Regular cardiac myocyte (primary cell): ENCODE results near the gene CD300LD. TPM values are rescaled to one million over a fixed set of nuclear protein-coding genes. Genes with fewer than 3 reads are reported as not detected.

Experiments
- total RNA-seq: library from RNA; depleted of rRNA; stranded (reverse); fragments of >200 nt; gene quantifications from 2 replicates; pipeline ENCODE4 v1.2.3, GENCODE V29; 2014

Gene CD300LD
- total RNA-seq = not detected in 2 replicates

GRCh38 chr17:74592087-74592990 lies at the start of gene CD300LD:
Gene CD300LD, minus strand, starts transcription at chr17:74592283. Its CDS starts 81 bp downstream, at chr17:74592202.

GRCh38 chr17:74623693-74624093 lies 31.6 kb upstream of the CD300LD start, which contains the start of gene CD300E:
Gene CD300E, minus strand, starts transcription at chr17:74623738. Its CDS starts 117 bp downstream, at chr17:74623621.

GRCh38 chr17:74567397-74567796 lies 24.7 kb downstream of the CD300LD start, which contains the start of gene CD300H:
Gene CD300H, minus strand, starts transcription at chr17:74567509.

GRCh38 chr17:74545843-74546230 lies 46.2 kb downstream of the CD300LD start, which contains the start of gene CD300C:
Gene CD300C, minus strand, starts transcription at chr17:74546115. Its CDS starts 333 bp downstream, at chr17:74545782.

GRCh38 chr17:74531231-74531761 lies 60.8 kb downstream of the CD300LD start, which contains the start of gene CD300LB:
Gene CD300LB, minus strand, starts transcription at chr17:74531475. Its CDS starts 125 bp downstream, at chr17:74531350.

Other genes with a start within 250 kb of the CD300LD start
- gene BTBD17, start 230.4 kb downstream of the CD300LD start, total RNA-seq = not detected in 2 replicates
- not detected in 2 replicates for gene GPR142, start 224.8 kb downstream of the CD300LD start, total RNA-seq
- gene GPRC5C, start 160.2 kb downstream of the CD300LD start, total RNA-seq = 7.9 and 15.5 TPM in 2 replicates
- gene CD300A, start 125.6 kb downstream of the CD300LD start, total RNA-seq = under 0.01 TPM in 1 of 2 replicates, not detected in the other
- gene CD300LB, start 60.8 kb downstream of the CD300LD start, total RNA-seq = not detected in 2 replicates
- 0.19 TPM in 1 of 2 replicates, not detected in the other for gene CD300C, start 46.2 kb downstream of the CD300LD start, total RNA-seq
- gene CD300H, start 24.8 kb downstream of the CD300LD start, total RNA-seq = not detected in 2 replicates
- not detected in 2 replicates for gene CD300E, start 31.5 kb upstream of the CD300LD start, total RNA-seq
- not detected in 2 replicates for gene CD300LF, start 120.6 kb upstream of the CD300LD start, total RNA-seq
- under 0.01 and 0.19 TPM in 2 replicates for gene RAB37, start 145.0 kb upstream of the CD300LD start, total RNA-seq
- 3.4 and 10.7 TPM in 2 replicates for gene NHERF1, start 156.3 kb upstream of the CD300LD start, total RNA-seq
- gene NAT9, start 184.1 kb upstream of the CD300LD start, total RNA-seq = 28.0 and 35.5 TPM in 2 replicates